ENCODE data around the gene HCST. TPM values are rescaled to one million over a fixed set of nuclear protein-coding genes. Genes with fewer than 3 reads are reported as not detected.

Gene HCST
- total RNA-seq, 3 donors from 2014 or later = 4.6 to 8.2 (median 7.9) TPM

- intact Hi-C loops (cut with DNase I, micrococcal nuclease) = no loop called here
- no peak for TF ChIP-seq CTCF (IDR thresholded peaks at IDR 0.05)
- Histone ChIP-seq H3K4me1 (ENCODE audit: low read depth) (no peaks in the 10 kb centered on the region), H3K36me3 (ENCODE audit: low read depth) (no peaks in the 10 kb centered on the region), H3K4me3 (no peak overlapping the region), H3K9me3 (no peaks in the 10 kb centered on the region)
- ATAC-seq (no peak), DNase-seq (no peak)
These were observed 41.9 kb upstream of the HCST start for GRCh38 chr19:35860436-35860817.

- intact Hi-C loops (cut with DNase I, micrococcal nuclease) = no loop called here
- no peaks in the 10 kb centered on the region for H3K9me3 ChIP-seq
- H3K4me1 ChIP-seq (ENCODE audit: low read depth) = no peaks in the 10 kb centered on the region
- DNase-seq (no peak), ATAC-seq (peak; percentile 57)
- no peak overlapping the region for H3K4me3 ChIP-seq
- no peaks in the 10 kb centered on the region for H3K36me3 ChIP-seq (ENCODE audit: low read depth)
- TF ChIP-seq CTCF (IDR thresholded peaks at IDR 0.05) = no peak
These were observed 41.3 kb upstream of the HCST start for GRCh38 chr19:35860818-35861639.

- Histone ChIP-seq H3K4me3 (no peak overlapping the region), H3K9me3 (no peaks in the 10 kb centered on the region), H3K4me1 (ENCODE audit: low read depth) (no peaks in the 10 kb centered on the region), H3K36me3 (ENCODE audit: low read depth) (no peaks in the 10 kb centered on the region)
- no peak for ATAC-seq
- no peak for DNase-seq
- TF ChIP-seq CTCF (IDR thresholded peaks at IDR 0.05) = no peak
- intact Hi-C loops (cut with DNase I, micrococcal nuclease) = no loop called here
These were observed 40.6 kb upstream of the HCST start for GRCh38 chr19:35861640-35862160.

- ATAC-seq (no peak), DNase-seq (no peak)
- Histone ChIP-seq H3K4me1 (ENCODE audit: low read depth) (no peaks in the 10 kb centered on the region), H3K9me3 (no peaks in the 10 kb centered on the region), H3K4me3 (no peak overlapping the region), H3K36me3 (ENCODE audit: low read depth) (no peaks in the 10 kb centered on the region)
- no peak for TF ChIP-seq CTCF (IDR thresholded peaks at IDR 0.05)
- intact Hi-C loops (cut with DNase I, micrococcal nuclease) = no loop called here
These were observed 39.8 kb upstream of the HCST start for GRCh38 chr19:35862528-35862927.

- intact Hi-C loops (cut with DNase I, micrococcal nuclease) = no loop called here
- no peak for DNase-seq
- no peak for TF ChIP-seq CTCF (IDR thresholded peaks at IDR 0.05)
- Histone ChIP-seq H3K9me3 (no peaks in the 10 kb centered on the region), H3K4me1 (ENCODE audit: low read depth) (no peaks in the 10 kb centered on the region), H3K36me3 (ENCODE audit: low read depth) (no peaks in the 10 kb centered on the region), H3K4me3 (no peak overlapping the region)
- ATAC-seq = no peak
These were observed 39.3 kb upstream of the HCST start for GRCh38 chr19:35863018-35863417.

Data from mucosa of descending colon (tissue), 3 donors.